OCI-LY3 (cell line): ENCODE results near the gene QSOX2.

ENCODE experiments used
- CTCF ChIP-seq: fragments of 200-600, 300-600 bp; sonication (generic); IDR thresholded peaks from 2 replicates; pipeline ENCODE4 v1.5.1; 2014; ENCODE audit warnings: antibody characterized with exemption, low read length, low read depth
- EZH2phosphoT487 ChIP-seq: fragments of 200-600 bp; shearing (Covaris generic); IDR thresholded peaks from 2 replicates; pipeline ENCODE4 v1.6.1; 2018; ENCODE audit warnings: antibody characterized with exemption, mixed run types, low read depth

- TF ChIP-seq CTCF, result no peak
- no peak for TF ChIP-seq EZH2phosphoT487
These were observed 65.9 kb downstream of the QSOX2 start for GRCh38 chr9:136179761-136180160.
